Astrocyte of the spinal cord (primary cell): ENCODE results near the gene TRPM2.

ENCODE experiments used
- DNase-seq: peaks from one replicate; pipeline ENCODE4 v3.0.0; 2011; ENCODE audit warnings: low read depth, low spot score
- H3K4me3 ChIP-seq: 2 replicates; pipeline ENCODE4 v1.5.1; 2011; ENCODE audit warnings: low read depth, mild to moderate bottlenecking, low read length, moderate library complexity
- CTCF ChIP-seq: IDR thresholded peaks from 2 replicates; pipeline ENCODE4 v1.5.1; 2012; ENCODE audit warnings: low read depth, mild to moderate bottlenecking, low read length, inconsistent platforms
- in situ Hi-C: cut with HindIII; loops from 2 replicates; pipeline ENCODE4 v1.10.0; 2017; ENCODE audit warnings: low sequenced_read_pairs

Gene TRPM2

GRCh38 chr21:44312089-44312488 is 41.3 kb upstream of the TRPM2 start:
- TF ChIP-seq CTCF: no peak
- no peak overlapping the region for H3K4me3 ChIP-seq
- in situ Hi-C loops: no loop called here
- DNase-seq: no peak

GRCh38 chr21:44312716-44313115 is 40.7 kb upstream of the TRPM2 start:
- in situ Hi-C loops: no loop called here
- H3K4me3 ChIP-seq: no peak overlapping the region
- DNase-seq: no peak
- no peak for TF ChIP-seq CTCF

- in situ Hi-C loops: no loop called here
- H3K4me3 ChIP-seq: no peak overlapping the region
- no peak for DNase-seq
- no peak for TF ChIP-seq CTCF
Observed at GRCh38 chr21:44313451-44313850, 40.0 kb upstream of the TRPM2 start.

- no peak for DNase-seq
- TF ChIP-seq CTCF: no peak
Observed at GRCh38 chr21:44314128-44314527, 39.3 kb upstream of the TRPM2 start.

DNA sequence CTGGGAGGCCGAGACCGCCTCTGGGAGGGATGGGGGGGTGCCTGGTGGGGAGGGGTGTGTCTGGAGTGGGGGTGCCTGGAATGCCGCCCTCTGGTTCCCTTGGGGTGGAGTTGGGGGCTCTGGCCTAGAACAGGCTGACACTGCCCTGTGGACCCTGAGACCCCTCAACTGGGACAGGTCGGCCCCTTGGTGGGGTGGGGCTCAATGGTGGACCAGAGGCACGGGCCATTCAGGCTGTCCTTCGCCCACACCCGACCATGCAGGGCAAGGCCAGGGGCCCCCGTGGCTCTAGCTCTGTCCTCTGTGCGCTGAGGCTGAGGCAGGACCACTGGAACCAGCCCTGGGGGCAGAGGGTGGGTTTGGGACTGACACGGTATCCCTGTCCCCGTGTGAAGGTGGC is 38.9 kb upstream of the TRPM2 start:
- H3K4me3 ChIP-seq: no peak overlapping the region
- no peak for TF ChIP-seq CTCF
- no peak for DNase-seq
- in situ Hi-C loops: no loop called here

More at GRCh38 chr21:44314128-44314527, 39.3 kb upstream of the TRPM2 start:
- in situ Hi-C loops: no loop called here
- no peak overlapping the region for H3K4me3 ChIP-seq

DNA sequence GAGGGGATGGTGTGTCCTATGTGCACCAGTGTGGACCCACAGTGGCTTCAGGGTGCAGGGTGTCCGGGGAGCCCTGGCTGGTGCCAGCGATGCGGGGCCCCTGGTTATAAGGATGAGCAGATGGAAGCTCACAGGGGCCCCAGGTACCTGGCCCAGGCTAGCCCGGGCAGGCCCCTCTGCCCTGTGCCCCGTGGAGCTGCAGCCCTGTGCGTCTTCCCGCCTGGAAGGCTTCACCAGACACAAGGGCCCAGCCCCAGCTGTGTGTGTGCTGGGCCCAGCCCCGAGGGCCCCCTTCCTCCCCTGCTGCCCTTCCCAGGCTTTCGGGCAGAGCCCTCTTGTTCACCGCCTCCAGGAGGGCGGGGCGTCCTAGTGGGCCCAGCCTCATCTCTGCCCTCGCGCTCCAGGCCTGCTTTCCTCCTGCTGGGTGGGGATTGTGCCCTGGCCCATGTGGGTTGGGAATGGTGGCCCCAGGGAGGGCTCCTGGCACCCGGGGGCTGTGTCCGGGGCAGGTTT is 37.7 kb upstream of the TRPM2 start:
- no peak for TF ChIP-seq CTCF
- DNase-seq: no peak
- in situ Hi-C loops: no loop called here
- H3K4me3 ChIP-seq: no peak overlapping the region

GRCh38 chr21:44316277-44316900 is 37.0 kb upstream of the TRPM2 start:
- DNase-seq: no peak
- TF ChIP-seq CTCF: no peak
- in situ Hi-C loops: no loop called here
- no peak overlapping the region for H3K4me3 ChIP-seq
